ENCODE results near the gene STON1. TPM values are rescaled to one million over a fixed set of nuclear protein-coding genes. Genes with fewer than 3 reads are reported as not detected.

STON1 gene
- total and polyA plus RNA-seq, 2 donors (not counting 3 experiments of a cell fraction or from before 2014, with no cell fraction given) = 6.3 to 12.1 TPM

GRCh38 chr2:48540237-48540935 is 10.4 kb downstream of the STON1 start:
- POLR2A ChIA-PET = no interaction called here
- dilution Hi-C loops (cut with MboI; ENCODE audit: extremely low pct_ligation_motif_present, low sequenced_read_pairs) = no loop called here

More at GRCh38 chr2:48540237-48540935, 10.4 kb downstream of the STON1 start:
- Histone ChIP-seq H3K79me2 (ENCODE audit: control insufficient read depth, insufficient read depth, low read length) (no peaks in the 10 kb centered on the region), H3K27me3 (ENCODE audit: control insufficient read depth in 2 of 2, insufficient read depth in 2 of 2, low read length in 2 of 2) (no peaks in the 10 kb centered on the region), H3K36me3 (ENCODE audit: control insufficient read depth in 2 of 2, extremely low read depth in 1 of 2, insufficient read depth in 2 of 2, low read length in 2 of 2) (no peaks in the 10 kb centered on the region), H3K4me3 (replicated peaks in 1 of 3; ENCODE audit: insufficient read depth in 1 of 3, low read depth in 1 of 3, low read length in 3 of 3) (no peak overlapping the region), H3K9me3 (replicated peaks; ENCODE audit: control insufficient read depth, insufficient read depth, low read length) (no peaks in the 10 kb centered on the region), H4K20me1 (replicated peaks; ENCODE audit: control insufficient read depth, extremely low read depth, insufficient read depth, low read length) (no peaks in the 10 kb centered on the region), H2AFZ (ENCODE audit: low read depth, low read length) (no peak overlapping the region), H3K9ac (replicated peaks; ENCODE audit: extremely low read depth, insufficient read depth, low read length) (no peak overlapping the region), H3K9me1 (replicated peaks; ENCODE audit: control insufficient read depth, extremely low read depth, insufficient read depth, low read length) (no peaks in the 10 kb centered on the region), H3K4me2 (ENCODE audit: insufficient read depth, low read length) (no peak overlapping the region), H3K4me1 (ENCODE audit: control insufficient read depth, extremely low read depth, insufficient read depth, low read length) (no peaks in the 10 kb centered on the region), H3K27ac (ENCODE audit: insufficient read depth, low read depth, low read length) (no peak overlapping the region)
- no peak for FAIRE-seq
- no TSS peak for BruUV-seq (replicated peaks)
- no peak for DNase-seq (ENCODE audit: low read depth, low spot score)
- intact Hi-C loops (cut with micrococcal nuclease) = no loop called here
- no peak for TF ChIP-seq MYC (IDR thresholded peaks at IDR 0.05; ENCODE audit: low read depth, low read length)
- TF ChIP-seq MAX (IDR thresholded peaks at IDR 0.05; ENCODE audit: insufficient read depth, insufficient read length) = no peak
- no peak for TF ChIP-seq EZH2 (IDR thresholded peaks at IDR 0.05; ENCODE audit: borderline replicate concordance, low read depth, low read length, severe bottlenecking)
- no peak for TF ChIP-seq FOS (IDR thresholded peaks at IDR 0.05; ENCODE audit: borderline replicate concordance, insufficient read depth, low read length)
- TF ChIP-seq CTCF (IDR thresholded peaks at IDR 0.05; ENCODE audit: extremely low read depth in 1 of 2, insufficient read depth in 1 of 2, low read depth in 1 of 2, low read length in 2 of 2) = no peak
- no peak for TF ChIP-seq JUN (IDR thresholded peaks at IDR 0.05; ENCODE audit: borderline replicate concordance, insufficient read depth, insufficient read length, low read depth)
- TF ChIP-seq GATA2 (IDR thresholded peaks at IDR 0.05; ENCODE audit: insufficient read depth, insufficient read length, low read depth, low read length) = no peak
- TF ChIP-seq POLR2A (IDR thresholded peaks at IDR 0.05; ENCODE audit: low read depth, low read length) = no peak
- no peak for TF ChIP-seq POLR2AphosphoS5 (IDR thresholded peaks at IDR 0.05; ENCODE audit: insufficient read depth, low read depth, low read length)
- CTCF ChIA-PET = interaction anchor here (0.7 to 1.6 kb wide), 3 partner anchors 9 to 70 kb away, joined by 3 to 5 read pairs (median 5); no protein-coding TSS in a partner anchor

Measured in endothelial cell of umbilical vein (primary cell).